NCI-H2171 (cell line): ENCODE measurements around the gene TOX2.
A peak's percentile ranks its signal among the peaks of the same experiment; 100 is the strongest.

ENCODE experiments used
- DNase-seq: peaks from one replicate; lab custom pipeline; 2025; lab: John Stamatoyannopoulos, UW

TOX2 gene

GRCh38 chr20:43959079-43959919, 44.6 kb downstream of the TOX2 start:
- no peak for DNase-seq

DNA sequence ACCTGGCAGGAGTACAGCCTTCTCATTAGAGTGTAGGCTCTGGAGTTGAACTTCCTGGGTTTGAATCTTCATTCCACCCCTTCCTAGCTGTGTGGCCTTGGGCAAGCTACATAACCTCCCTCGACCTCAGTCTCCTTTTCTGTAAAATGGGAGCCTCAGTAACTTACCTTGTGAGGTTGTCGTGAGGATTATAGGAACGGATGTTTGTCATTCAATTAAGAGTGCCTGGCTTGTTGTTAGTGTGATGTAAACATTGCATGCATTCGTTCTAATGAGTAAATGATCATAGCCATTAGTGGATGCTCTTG, 45.2 kb downstream of the TOX2 start:
- no peak for DNase-seq

DNA sequence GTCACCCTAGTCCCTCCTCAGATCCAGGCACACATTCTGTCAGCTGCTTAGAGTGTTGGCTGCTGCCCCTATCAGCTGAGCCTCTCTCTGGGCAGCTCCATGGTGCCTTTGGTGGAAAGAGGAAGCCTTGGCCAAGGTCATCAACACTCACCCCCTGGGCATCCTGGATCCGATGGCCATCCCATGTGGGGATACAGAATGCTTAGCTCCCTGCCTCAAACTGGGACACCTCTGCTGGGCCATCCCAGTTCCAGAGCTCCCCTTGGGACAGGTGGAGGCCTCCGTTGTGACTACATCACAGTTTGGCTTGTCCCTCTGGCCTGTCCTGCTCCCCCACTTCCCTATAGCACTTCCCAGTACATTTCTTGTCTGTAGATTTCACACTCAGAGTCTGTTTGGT, 45.6 kb downstream of the TOX2 start:
- DNase-seq: no peak

DNA sequence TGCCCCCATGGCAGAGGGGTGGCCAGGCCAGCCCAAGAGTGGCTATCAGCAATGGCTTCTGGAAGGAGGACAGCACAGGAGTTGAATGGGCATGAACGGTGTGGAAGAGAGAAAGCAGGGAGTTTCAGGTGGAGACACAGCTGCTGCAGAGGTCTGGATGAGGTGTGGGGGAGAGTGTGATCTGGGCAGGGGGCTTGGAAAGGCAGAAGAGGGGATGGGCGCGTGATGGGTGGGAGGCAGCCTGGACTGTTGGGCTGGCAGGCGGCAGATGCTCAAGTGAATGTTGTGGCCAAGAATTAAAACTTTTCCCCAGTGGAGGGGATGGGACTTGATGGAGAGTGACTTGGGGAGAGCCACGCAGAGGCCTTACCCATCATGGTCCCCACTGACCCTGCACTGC, 46.5 kb downstream of the TOX2 start:
- no peak for DNase-seq

GRCh38 chr20:43961541-43962471, 47.2 kb downstream of the TOX2 start:
- DNase-seq: no peak

DNA sequence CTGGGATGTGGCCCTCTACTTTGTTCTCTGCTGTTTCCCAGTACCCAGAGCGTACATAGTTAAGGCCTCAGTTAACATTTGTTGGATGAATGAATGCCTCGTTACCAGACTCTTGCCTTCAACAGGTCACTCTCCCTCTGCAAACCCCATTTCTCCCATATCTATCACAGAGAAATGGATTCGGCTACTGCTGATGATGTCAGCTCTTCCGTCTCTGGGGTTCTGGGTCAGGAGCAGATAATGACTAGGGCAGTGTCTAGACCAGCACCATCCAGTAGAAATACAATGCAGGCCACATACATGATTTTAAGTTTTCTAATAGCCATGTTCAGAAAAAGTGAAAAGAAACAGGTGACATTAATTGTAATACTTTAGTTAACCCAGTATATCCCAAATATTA, 47.9 kb downstream of the TOX2 start:
- DNase-seq: no peak

DNA sequence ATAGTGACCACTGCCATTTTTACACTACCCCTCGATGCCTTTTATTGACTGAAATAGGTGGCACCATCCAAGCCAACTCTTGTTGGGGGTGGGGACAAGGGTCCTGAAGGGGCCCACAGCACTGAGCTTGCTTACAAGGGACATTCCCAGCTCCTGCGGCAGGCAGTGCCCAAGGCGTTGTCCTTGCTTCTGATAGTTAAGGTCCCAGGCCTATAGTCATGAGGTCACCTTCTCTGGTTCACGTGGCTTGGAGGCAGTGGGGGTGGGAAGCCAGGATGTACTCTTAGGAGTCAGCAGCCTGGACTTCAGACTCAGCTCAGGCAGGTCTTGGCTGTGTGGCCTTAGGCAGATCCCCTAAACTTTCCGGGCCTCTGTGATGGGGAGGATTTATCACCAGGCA, 48.6 kb downstream of the TOX2 start:
- DNase-seq: no peak

GRCh38 chr20:43963872-43964791, 49.5 kb downstream of the TOX2 start:
- DNase-seq: peak; percentile 72

- no peak for DNase-seq
Measured at GRCh38 chr20:43968341-43969000, 53.8 kb downstream of the TOX2 start.

DNA sequence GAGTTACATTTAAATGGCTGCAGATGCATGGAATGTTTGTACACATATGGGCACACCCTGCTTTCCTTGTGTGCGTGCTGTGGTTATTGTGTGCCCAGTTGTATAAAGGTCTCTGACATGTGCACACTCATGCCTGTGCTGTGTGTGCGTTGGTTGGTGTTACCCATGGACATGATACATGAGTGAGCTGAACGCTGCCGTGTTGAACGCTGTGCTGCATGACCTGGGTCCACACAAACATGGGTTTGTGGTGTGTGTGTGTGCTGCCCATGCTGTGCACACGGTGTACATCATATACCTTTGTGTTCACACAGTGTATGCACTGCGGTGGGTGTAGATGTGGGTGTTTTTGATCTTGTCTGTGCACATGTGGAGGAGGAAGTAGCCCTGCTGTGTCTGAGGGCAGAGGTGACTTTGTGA, 54.4 kb downstream of the TOX2 start:
- DNase-seq: no peak

DNA sequence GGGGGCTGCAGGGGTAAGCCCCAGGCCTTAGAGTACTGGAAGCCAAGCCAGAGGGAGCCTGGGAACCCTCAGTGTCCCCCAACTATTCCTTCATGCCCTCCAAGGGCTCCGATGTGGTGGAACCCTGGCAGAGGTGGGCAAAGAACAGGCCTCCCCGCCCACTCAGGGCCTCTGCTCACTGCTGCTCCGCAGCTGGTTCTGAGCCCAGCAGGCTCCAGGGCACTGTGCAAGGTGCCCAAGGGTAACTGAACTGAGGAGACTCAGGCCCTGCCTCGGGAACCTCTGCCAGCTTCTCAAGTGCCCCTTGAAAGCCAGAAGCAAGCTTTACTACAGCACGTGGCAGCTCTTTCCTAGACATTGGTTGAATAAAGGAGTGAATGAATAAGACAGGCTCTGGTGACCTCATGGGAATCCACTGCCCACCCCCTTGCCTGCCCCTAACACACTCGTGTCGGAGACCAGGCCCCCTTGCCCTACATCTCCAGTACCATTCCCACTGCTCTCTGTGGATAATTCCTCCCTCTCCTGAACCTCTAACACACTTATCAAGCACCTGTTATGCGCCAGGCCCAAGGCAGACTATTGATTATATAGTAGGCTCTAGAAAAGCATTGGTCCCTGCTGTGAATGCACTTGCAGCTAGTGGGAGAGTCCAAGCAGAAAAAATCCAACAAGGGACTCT, 55.0 kb downstream of the TOX2 start:
- no peak for DNase-seq

- DNase-seq: no peak
Measured at GRCh38 chr20:43971267-43971666, 56.6 kb downstream of the TOX2 start.

DNA sequence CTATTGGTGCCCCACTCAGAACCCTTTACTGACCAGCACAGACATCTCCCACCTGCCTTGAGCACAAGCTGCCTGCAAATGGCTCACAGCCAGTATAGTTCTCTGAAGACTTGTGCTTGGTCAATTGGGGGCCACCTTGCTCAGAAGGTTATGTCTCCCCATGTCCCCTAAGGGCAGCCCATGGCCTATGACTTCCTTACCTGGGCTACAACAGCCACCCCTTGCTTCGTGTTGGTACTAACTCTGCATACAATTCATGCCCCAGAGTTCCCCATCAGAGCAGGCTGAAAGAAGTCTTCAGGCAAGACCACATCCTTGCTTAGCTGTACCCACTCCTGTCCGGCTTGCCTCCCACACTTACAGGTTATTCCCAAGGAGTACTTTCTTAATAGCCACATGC, 57.4 kb downstream of the TOX2 start:
- DNase-seq: no peak

DNA sequence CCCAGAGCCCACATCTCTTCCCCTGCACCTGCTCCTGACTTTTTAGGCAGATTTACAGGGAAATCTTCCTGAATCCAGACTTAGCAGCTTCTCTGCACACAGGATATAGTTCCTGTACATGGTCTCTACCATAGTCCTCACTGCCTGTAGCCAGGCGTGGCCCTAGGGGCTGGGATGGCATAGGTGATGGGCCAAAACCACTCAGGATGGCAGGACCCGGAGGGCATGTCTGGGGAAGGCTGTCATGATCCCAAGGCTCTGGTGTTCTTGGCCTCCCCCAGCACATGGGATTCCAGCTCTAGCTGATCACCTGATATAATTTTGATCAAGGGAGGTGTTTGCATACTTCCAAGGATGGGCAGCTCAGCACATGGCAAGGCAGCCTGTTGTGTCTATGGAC, 58.0 kb downstream of the TOX2 start:
- no peak for DNase-seq

DNA sequence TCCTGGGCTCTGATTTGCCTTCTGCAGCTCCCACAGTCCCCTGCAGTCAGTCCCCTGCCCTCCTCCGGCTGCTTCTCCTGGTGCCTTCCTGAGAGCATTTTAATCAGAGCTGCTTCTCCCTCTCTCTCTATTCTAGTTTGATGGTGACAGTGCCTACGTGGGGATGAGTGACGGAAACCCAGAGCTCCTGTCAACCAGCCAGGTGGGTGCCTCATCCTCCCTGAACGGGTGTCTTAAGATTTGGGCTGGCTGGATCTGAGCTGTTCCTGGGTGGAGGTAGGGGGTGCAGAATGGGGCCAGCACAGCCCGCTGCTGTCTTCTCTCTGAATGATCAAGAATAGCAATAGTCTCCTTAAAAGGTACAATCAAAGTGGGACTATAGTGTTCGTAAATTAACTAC, 58.6 kb downstream of the TOX2 start:
- no peak for DNase-seq

GRCh38 chr20:43973671-43974450, 59.2 kb downstream of the TOX2 start:
- DNase-seq: no peak

DNA sequence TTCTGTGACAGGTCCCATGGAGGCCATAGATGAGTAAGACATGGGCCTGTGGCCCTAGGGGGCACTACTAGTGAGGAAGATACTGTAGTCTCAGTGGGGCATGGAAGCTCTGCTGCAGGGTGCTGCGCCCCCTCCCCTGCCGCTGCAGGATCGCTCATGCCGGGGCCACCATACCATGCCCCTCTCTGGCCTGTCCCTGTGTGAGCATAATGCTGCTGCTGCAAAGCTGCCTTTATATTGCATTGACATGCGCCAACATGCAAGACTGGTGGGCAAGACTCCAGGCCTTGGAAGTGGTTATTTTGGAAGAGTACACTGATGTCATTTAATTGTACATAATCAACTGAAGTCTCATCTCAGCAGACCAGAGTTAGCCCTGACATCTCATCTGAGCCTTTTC, 60.0 kb downstream of the TOX2 start:
- no peak for DNase-seq

GRCh38 chr20:43975096-43975768, 60.6 kb downstream of the TOX2 start:
- no peak for DNase-seq

DNA sequence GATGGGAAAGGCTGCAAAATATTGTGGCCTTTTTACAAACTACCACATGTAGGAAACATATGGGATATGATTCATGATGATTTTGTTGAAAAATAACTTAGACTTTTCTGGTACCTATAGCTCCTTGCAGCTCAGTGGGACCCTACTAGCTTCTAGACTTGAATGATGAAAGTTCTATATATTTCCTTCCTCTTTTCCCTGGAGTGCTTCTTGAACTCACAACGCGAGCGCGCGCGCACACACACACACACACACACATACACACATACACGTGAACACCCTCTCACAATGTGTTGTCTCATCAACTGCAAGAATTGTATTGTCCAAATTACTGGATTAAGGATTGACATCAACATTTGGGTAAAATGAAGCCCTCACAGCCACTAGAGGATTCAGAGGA, 61.9 kb downstream of the TOX2 start:
- no peak for DNase-seq

GRCh38 chr20:43977252-43977651, 62.6 kb downstream of the TOX2 start:
- no peak for DNase-seq
